Naive thymus-derived CD8-positive, alpha-beta T cell (primary cell): ENCODE data around the gene RFX4. TPM values are rescaled to one million over a fixed set of nuclear protein-coding genes. Genes with fewer than 3 reads are reported as not detected.
"Not testable (repeated sequence)": the region's sequence is repeated elsewhere in the genome, so short reads cannot be mapped to it uniquely, and the experiment has no call there.

Experiments used
- ATAC-seq, 2 donors: fragments of 150-1000 bp; cut with Tn5 transposase in 1 of 2; sonication (Bioruptor Pico), chemical (Tn5 transposase) in 1 of 2; 1 replicate in 1 of 2; 2 replicates in 1 of 2; pipeline ENCODE4 v1.10.0; 2021; ENCODE audit warnings: mild to moderate bottlenecking in 2 of 2, moderate library complexity in 2 of 2
- POLR2A ChIA-PET: fragments of 350-600 bp; sonication (Branson Sonifier 250); formaldehyde crosslinking; loops from one replicate; lab custom pipeline; 2021; ENCODE audit warnings: antibody characterized with exemption; lab: Charles Lee
- DNase-seq, 10 donors: peaks; one replicate each; pipeline versions ENCODE4 v3.0.0 to v3.0.0-alpha.2; 2020 to 2022
- H3K27ac Mint-ChIP-seq, 10 donors: one replicate each; pipeline ENCODE4 v1.8.0; 2020 to 2022; ENCODE audit warnings: mild to moderate bottlenecking in 10 of 10, mixed read lengths in 10 of 10, moderate library complexity in 4 of 10, inconsistent platforms in 1 of 10
- H3K27me3 Mint-ChIP-seq, 5 donors: one replicate each; pipeline ENCODE4 v1.8.0; 2021 to 2022; ENCODE audit warnings: mixed read lengths in 5 of 5
- H3K36me3 Mint-ChIP-seq, 3 donors: one replicate each; pipeline ENCODE4 v1.8.0; 2020 to 2022; ENCODE audit warnings: mixed read lengths in 3 of 3, mild to moderate bottlenecking in 2 of 3, inconsistent platforms in 1 of 3
- H3K4me1 Mint-ChIP-seq, 4 donors: one replicate each; pipeline ENCODE4 v1.8.0; 2021 to 2022; ENCODE audit warnings: mixed read lengths in 4 of 4
- H3K4me3 Mint-ChIP-seq, 10 donors: one replicate each; pipeline ENCODE4 v1.8.0; 2020 to 2022; ENCODE audit warnings: mild to moderate bottlenecking in 10 of 10, mixed read lengths in 10 of 10, moderate library complexity in 6 of 10, inconsistent platforms in 1 of 10
- H3K9me3 Mint-ChIP-seq, 9 donors: one replicate each; pipeline ENCODE4 v1.8.0; 2020 to 2022; ENCODE audit warnings: mixed read lengths in 9 of 9, mild to moderate bottlenecking in 3 of 9, inconsistent platforms in 1 of 9, moderate library complexity in 1 of 9
- polyA plus RNA-seq, 3 donors: library from polyadenylated mRNA; unstranded; fragments of 300-500 nt; fragmentation: Illumina TruSeq; gene quantifications; one replicate each; pipeline ENCODE4 v1.2.3, GENCODE V29; 2021
- total RNA-seq, 8 experiments: library from RNA in 2 of 8; stranded (reverse) in 2 of 8; gene quantifications; one replicate each; pipeline ENCODE4 v1.2.3 and lab custom pipeline; 2021 to 2026

RFX4 gene
- total and polyA plus RNA-seq, 5 experiments from 2014 or later: not detected

DNA sequence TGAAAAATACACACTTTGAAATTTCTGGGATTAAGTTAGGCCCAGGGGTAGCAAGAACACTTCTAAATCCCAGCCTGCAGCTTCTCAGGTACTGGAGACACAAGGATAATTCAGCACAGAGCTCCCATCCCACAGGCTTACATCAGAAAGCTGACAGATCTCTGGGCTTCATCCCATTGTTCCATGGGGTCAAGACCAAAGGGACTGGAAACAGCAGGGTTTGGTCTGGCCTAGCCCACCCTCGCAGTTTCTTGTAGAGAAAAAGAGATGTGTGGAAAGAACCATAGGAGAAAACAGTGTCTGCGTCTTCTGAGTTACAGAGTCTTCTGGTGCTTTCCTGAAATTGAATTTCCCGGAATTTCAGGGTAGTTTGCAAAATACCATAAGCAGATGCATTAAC lies 132.1 kb downstream of the RFX4 start:
- peaks cover 0 to 7% (median 3%) of the 10 kb centered on the region in 5 donors for H3K27me3 Mint-ChIP-seq
- H3K27ac Mint-ChIP-seq: no peak overlapping the region
- ATAC-seq: no peak
- H3K9me3 Mint-ChIP-seq: no peaks in the 10 kb centered on the region
- no peak for DNase-seq
- no peaks in the 10 kb centered on the region for H3K36me3 Mint-ChIP-seq
- peaks cover 0 to 2% (median 0%) of the 10 kb centered on the region in 4 donors for H3K4me1 Mint-ChIP-seq
- POLR2A ChIA-PET: no interaction called here
- H3K4me3 Mint-ChIP-seq: no peak overlapping the region

DNA sequence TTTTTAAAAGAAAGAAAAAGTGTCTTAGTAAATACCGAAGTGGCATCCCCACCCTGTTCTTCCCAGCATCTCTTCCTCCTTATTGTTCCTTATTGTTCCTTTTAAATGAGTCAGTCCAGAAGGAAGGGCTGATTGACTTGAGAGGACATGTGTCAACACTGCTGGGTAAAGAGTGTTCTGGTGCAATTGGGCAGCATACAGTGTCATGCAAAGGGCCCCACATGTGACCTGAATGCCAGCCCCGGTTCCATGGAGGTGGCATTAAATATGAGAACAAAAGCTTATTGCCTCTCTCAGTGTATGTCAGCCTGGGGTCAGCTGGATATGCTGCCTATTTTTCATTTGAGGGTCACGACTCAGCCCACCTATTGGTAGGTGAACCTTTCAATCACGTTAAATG lies 132.8 kb downstream of the RFX4 start:
- POLR2A ChIA-PET: no interaction called here
- Mint-ChIP-seq H3K4me3 (no peak overlapping the region), H3K27me3 (peaks cover 0 to 5% (median 2%) of the 10 kb centered on the region in 5 donors), H3K36me3 (no peaks in the 10 kb centered on the region), H3K9me3 (no peaks in the 10 kb centered on the region), H3K27ac (no peak overlapping the region), H3K4me1 (peaks cover 0 to 2% (median 0%) of the 10 kb centered on the region in 4 donors)
- ATAC-seq (no peak), DNase-seq (no peak)

DNA sequence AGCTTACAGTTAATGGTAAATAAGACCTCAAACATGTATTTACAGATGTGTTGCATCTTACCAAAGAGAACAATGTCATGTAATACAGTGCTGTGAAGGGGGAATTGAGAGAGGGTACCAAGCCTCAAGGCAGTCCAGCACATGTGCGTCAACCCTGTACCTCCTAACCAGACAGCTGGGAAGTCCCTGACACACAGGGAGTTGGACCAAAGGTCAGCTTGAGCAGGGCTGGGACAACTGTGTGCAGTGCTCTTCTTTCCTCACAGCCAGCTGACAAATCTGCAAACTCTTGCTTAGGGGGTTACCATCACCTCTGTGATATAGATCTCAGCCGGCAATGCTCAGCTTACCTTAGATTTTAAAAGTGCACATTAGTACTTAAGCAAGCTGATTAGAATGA lies 134.9 kb downstream of the RFX4 start:
- peaks cover 0 to 4% (median 0%) of the 10 kb centered on the region in 5 donors for H3K27me3 Mint-ChIP-seq
- DNase-seq: no peak
- no peak overlapping the region for H3K27ac Mint-ChIP-seq
- H3K4me1 Mint-ChIP-seq: no peaks in the 10 kb centered on the region
- ATAC-seq: no peak
- H3K9me3 Mint-ChIP-seq: no peaks in the 10 kb centered on the region
- POLR2A ChIA-PET: no interaction called here
- no peak overlapping the region for H3K4me3 Mint-ChIP-seq
- no peaks in the 10 kb centered on the region for H3K36me3 Mint-ChIP-seq

DNA sequence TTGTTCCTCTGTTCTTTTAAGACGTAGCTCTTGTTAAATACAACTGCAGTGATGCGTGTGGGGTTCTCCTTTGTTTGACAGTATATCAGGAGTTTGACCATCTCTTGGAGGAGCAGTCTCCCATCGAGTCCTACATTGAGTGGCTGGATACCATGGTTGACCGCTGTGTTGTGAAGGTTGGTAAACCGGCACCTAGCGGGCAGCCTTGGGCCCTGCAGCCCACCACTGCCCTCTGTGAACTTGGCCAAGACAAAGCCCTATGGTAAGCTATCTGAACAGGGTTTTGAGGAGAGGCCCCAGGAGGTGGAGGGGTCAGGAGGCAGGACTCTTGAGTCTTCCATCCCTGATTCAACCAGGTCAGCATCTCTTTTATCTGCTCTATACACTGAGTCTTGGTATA lies 137.1 kb downstream of the RFX4 start:
- H3K27ac Mint-ChIP-seq: no peak overlapping the region
- no peaks in the 10 kb centered on the region for H3K9me3 Mint-ChIP-seq
- no peak overlapping the region for H3K4me3 Mint-ChIP-seq
- H3K27me3 Mint-ChIP-seq: peaks cover 0 to 2% (median 0%) of the 10 kb centered on the region in 5 donors
- no peaks in the 10 kb centered on the region for H3K36me3 Mint-ChIP-seq
- no peaks in the 10 kb centered on the region for H3K4me1 Mint-ChIP-seq
- POLR2A ChIA-PET: no interaction called here
- ATAC-seq: no peak
- DNase-seq: no peak

DNA sequence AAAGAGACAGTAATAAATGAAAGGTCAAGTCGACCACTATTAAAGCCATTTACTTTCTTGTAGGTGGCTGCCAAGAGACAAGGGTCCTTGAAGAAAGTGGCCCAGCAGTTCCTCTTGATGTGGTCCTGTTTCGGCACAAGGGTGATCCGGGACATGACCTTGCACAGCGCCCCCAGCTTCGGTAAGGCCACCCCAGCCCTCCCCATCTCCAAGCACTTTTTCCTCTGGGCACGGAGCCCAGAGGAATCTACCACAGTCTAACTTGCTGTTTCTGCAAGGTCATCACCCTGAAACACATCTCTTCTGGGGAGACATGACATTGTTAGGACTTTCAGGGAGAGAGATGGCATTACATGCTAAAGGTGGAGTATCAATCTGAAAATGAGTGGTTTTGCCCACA lies 137.9 kb downstream of the RFX4 start:
- H3K4me3 Mint-ChIP-seq: no peak overlapping the region
- no peaks in the 10 kb centered on the region for H3K36me3 Mint-ChIP-seq
- H3K27ac Mint-ChIP-seq: no peak overlapping the region
- H3K27me3 Mint-ChIP-seq: peaks cover 0 to 2% (median 0%) of the 10 kb centered on the region in 5 donors
- H3K9me3 Mint-ChIP-seq: no peaks in the 10 kb centered on the region
- ATAC-seq: no peak
- POLR2A ChIA-PET: no interaction called here
- no peak for DNase-seq
- no peaks in the 10 kb centered on the region for H3K4me1 Mint-ChIP-seq

DNA sequence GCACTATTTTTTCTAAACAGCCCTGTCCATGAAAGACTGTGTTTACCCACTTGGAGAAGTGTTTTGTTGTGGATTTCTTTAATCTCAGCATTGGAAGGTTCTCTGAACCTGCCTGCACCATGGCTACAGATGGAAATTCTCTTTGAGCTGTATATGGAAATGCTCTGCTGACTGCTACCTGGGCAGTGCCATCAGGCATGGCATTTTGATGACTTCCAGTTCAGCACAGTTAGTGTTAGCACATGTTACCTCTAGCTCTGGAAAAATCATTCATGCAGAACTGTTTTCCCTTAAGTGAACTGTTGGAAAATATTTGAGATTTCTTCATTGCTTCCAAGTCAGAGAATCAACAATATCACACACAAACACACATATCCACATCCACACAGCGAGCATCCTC lies 139.1 kb downstream of the RFX4 start:
- H3K4me3 Mint-ChIP-seq: no peak overlapping the region
- no peaks in the 10 kb centered on the region for H3K9me3 Mint-ChIP-seq

DNA sequence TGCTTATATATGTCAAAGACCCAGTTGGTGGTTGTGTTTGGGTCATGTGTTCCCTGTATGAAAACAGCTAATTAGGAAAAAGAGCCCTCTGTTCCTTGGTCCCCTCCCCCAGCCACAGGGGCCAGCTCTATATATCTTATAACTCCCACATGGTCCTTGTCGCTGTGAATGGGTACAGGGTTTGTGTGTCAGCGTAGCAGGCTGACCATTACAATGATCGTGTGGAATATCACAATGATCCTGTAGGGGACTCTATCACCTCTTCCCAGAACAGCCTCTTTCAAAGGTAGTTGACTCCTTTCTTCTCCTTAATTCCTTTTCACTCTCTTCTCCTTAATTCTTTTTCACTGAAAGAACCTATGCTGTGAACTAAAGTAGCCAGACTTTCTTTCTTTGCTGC lies 140.0 kb downstream of the RFX4 start:
- Mint-ChIP-seq H3K9me3 (no peaks in the 10 kb centered on the region), H3K4me3 (no peak overlapping the region), H3K4me1 (no peaks in the 10 kb centered on the region), H3K27me3 (peaks cover 0 to 2% (median 0%) of the 10 kb centered on the region in 5 donors), H3K36me3 (no peaks in the 10 kb centered on the region), H3K27ac (no peak overlapping the region)
- ATAC-seq (no peak), DNase-seq (no peak)
- POLR2A ChIA-PET: no interaction called here

More for the DNA sequence above, 139.1 kb downstream of the RFX4 start:
- DNase-seq (no peak), ATAC-seq (no peak)
- Mint-ChIP-seq H3K27ac (peak overlapping the region in 1 of 10 donors; percentile 22), H3K4me1 (no peaks in the 10 kb centered on the region), H3K27me3 (peaks cover 0 to 2% (median 0%) of the 10 kb centered on the region in 5 donors), H3K36me3 (no peaks in the 10 kb centered on the region)
- POLR2A ChIA-PET: no interaction called here

DNA sequence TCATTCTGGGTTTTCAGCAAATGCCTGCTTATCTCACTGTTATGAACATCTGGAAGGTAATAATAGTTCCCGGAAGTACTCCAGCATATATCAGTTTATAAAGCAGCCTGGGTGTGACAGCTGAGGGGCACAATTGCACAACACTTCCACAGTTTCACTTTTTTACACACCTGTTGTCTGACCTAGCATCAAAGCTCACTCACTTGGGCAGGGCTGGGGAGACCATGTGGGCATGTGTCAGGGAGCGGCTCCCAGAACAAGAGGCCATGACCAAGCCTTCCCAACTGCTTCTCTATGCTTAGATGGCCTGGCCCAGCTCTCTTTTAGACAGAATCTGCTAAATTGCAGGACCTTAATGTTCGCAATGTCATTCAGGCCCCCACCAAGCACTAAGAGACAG lies 140.6 kb downstream of the RFX4 start:
- POLR2A ChIA-PET: no interaction called here
- ATAC-seq (no peak), DNase-seq (no peak)
- H3K9me3 Mint-ChIP-seq: no peaks in the 10 kb centered on the region
- H3K27ac Mint-ChIP-seq: no peak overlapping the region
- no peaks in the 10 kb centered on the region for H3K4me1 Mint-ChIP-seq
- peaks cover 0 to 2% (median 0%) of the 10 kb centered on the region in 5 donors for H3K27me3 Mint-ChIP-seq
- H3K36me3 Mint-ChIP-seq: no peaks in the 10 kb centered on the region
- H3K4me3 Mint-ChIP-seq: no peak overlapping the region

DNA sequence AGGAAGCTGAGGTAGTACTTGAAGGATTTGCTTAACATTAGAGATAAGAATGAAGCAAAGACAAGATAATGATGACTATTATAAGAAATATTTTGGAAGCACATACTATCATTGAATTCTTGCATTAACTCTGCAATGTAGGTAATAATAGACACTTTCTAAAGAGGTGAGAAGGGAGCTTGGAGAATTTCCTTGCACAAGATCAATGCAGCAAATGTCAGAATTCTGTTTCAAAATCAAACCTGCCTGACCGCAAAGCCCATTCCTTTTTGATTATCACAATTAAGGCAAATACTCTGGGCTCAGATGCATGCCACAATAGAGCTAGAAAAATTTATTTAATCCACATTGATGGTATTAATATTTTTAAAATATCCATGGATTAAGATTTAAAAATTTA lies 141.3 kb downstream of the RFX4 start:
- Mint-ChIP-seq H3K9me3 (no peaks in the 10 kb centered on the region), H3K4me3 (no peak overlapping the region), H3K36me3 (no peaks in the 10 kb centered on the region), H3K27ac (no peak overlapping the region), H3K27me3 (peaks cover 0 to 2% (median 0%) of the 10 kb centered on the region in 5 donors), H3K4me1 (no peaks in the 10 kb centered on the region)
- no peak for ATAC-seq
- no peak for DNase-seq
- POLR2A ChIA-PET: no interaction called here

DNA sequence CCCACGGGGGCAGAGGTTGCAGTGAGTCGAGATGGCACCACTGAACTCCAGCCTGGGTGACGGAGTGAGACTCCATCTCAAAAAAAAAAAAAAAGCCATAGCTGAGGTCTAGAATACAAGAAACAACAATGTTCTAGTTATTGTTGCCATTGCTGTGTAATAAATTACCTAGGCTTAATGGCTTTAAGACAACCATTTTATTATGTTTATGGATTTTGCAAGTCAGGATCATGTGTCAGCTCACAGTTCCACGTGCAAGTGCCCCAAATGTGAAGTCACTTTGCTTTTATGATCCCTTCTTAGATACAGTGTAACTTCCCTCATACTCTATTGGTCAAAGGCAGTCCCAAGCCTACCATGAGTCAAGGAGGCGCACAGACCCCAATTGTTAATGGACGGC lies 142.1 kb downstream of the RFX4 start:
- Mint-ChIP-seq H3K27me3 (peaks cover 0 to 6% (median 0%) of the 10 kb centered on the region in 5 donors), H3K27ac (no peak overlapping the region), H3K9me3 (no peaks in the 10 kb centered on the region), H3K4me1 (no peaks in the 10 kb centered on the region), H3K36me3 (no peaks in the 10 kb centered on the region), H3K4me3 (no peak overlapping the region)
- DNase-seq (no peak), ATAC-seq (no peak)
- POLR2A ChIA-PET: no interaction called here

DNA sequence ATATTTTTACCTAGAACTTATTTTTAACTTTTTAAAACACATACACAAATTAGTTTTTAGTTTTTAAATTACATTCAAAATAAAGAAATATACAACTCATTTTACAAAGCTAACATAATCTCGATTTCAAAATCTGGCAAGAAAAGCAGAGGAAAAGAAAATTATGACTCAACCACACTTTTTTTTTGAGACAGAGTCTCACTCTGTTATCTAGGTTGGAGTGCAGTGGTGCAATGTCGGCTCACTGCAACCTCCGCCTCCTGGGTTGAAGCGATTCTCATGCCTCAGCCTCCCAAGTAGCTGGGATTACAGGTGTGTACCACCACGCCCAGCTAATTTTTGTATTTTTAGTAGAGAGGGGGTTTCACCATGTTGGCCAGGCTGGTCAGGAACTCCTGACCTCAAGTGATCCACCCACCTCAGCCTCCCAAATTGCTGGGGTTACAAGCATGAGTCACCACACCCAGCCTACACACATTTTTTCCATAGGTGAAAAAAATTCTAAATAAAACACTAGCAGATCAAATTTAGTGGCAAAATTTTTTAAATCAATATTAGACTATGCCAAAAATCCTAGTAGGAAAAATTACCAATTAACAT lies 143.9 kb downstream of the RFX4 start:
- H3K4me3 Mint-ChIP-seq, H3K9me3 Mint-ChIP-seq, H3K27me3 Mint-ChIP-seq, ATAC-seq, H3K36me3 Mint-ChIP-seq, DNase-seq, POLR2A ChIA-PET, H3K27ac Mint-ChIP-seq, H3K4me1 Mint-ChIP-seq: not testable (repeated sequence)

DNA sequence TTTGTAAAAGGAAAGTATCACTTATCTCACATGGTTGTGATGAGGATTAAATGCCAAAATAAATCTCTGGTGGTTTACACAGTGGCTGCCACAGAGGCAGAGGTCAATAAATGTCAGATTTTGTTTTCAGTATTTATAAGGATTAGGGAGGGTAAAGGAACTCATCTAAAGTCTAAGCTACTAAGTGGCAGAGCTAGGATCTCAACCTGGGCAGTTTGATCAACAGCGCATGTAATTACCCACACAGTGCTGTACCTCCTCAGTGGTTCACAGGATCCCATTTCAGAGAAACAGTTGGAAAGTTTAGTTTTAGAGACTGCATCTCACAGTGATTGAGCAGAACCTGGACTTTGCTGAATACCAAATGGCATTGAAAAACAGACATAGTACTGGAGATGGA lies 146.8 kb downstream of the RFX4 start:
- Mint-ChIP-seq H3K4me3 (no peak overlapping the region), H3K36me3 (no peaks in the 10 kb centered on the region), H3K27ac (no peak overlapping the region), H3K27me3 (peaks cover 0 to 12% (median 0%) of the 10 kb centered on the region in 5 donors), H3K4me1 (no peaks in the 10 kb centered on the region), H3K9me3 (no peaks in the 10 kb centered on the region)
- ATAC-seq: no peak
- POLR2A ChIA-PET: no interaction called here
- DNase-seq: no peak

DNA sequence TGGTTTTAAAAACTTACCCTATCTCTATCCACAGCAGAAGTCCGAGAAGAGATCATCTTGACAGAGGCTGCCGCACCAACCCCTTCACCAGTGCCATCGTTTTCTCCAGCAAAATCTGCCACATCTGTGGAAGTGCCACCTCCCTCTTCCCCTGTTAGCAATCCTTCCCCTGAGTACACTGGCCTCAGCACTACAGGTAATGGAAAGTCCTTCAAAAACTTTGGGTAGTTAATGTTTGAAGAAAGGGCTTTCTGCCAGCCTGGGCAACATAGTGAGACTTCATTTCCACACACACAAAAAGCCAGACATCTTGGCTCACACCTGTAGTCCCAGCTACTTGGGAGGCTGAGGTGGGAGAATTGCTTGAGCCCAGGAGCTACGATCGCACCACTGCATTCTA lies 150.1 kb downstream of the RFX4 start:
- no peak for ATAC-seq
- Mint-ChIP-seq H3K27ac (no peak overlapping the region), H3K36me3 (no peaks in the 10 kb centered on the region)

DNA sequence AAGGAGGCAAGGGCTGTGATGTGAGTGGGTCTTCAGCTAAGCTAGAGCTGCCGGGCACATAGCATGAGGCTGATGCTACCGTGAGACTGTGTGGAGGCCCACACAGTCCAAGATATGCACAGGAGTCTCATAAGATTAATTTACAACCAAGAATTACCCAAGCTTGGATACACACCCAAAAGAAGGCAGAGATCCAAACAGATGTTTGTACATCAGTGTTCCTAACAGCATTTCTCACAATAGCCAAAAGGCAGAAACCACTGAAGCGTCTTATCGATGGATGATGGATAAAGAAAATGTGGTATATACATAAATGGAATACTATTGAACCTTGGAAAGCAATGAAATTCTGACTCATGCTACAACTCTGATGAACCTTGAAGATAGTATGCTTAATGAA lies 150.9 kb downstream of the RFX4 start:
- Mint-ChIP-seq H3K9me3 (no peaks in the 10 kb centered on the region), H3K4me1 (peaks cover 3 to 17% (median 6%) of the 10 kb centered on the region in 4 donors), H3K27ac (peak overlapping the region in 1 of 10 donors; percentile 33), H3K36me3 (no peaks in the 10 kb centered on the region), H3K27me3 (peaks cover 0 to 16% (median 0%) of the 10 kb centered on the region in 5 donors), H3K4me3 (no peak overlapping the region)
- ATAC-seq (no peak), DNase-seq (no peak)
- POLR2A ChIA-PET: no interaction called here

More for the DNA sequence above, 150.1 kb downstream of the RFX4 start:
- H3K27me3 Mint-ChIP-seq: peaks cover 0 to 16% (median 0%) of the 10 kb centered on the region in 5 donors
- H3K4me3 Mint-ChIP-seq: no peak overlapping the region
- no peak for DNase-seq
- POLR2A ChIA-PET: no interaction called here
- peaks cover 3 to 17% (median 6%) of the 10 kb centered on the region in 4 donors for H3K4me1 Mint-ChIP-seq
- H3K9me3 Mint-ChIP-seq: no peaks in the 10 kb centered on the region
